Measurements from ENCODE around the gene ARID3A. TPM values are rescaled to one million over a fixed set of nuclear protein-coding genes. Genes with fewer than 3 reads are reported as not detected.

Gene ARID3A
- total RNA-seq, 3 donors from 2014 or later (not counting 1 experiment from before 2014, with no cell fraction given): 15.9 to 24.6 (median 24.2) TPM

- Mint-ChIP-seq H3K36me3 (no peaks in the 10 kb centered on the region), H3K4me1 (peaks cover 12 to 17% of the 10 kb centered on the region in 2 donors), H3K9me3 (no peaks in the 10 kb centered on the region), H3K4me3 (peak within 1 kb of the TSS; percentile 86), H3K27ac (peak within 1 kb of the TSS; percentile 64 to 83), H3K27me3 (ENCODE audit: low read depth in 2 of 2) (peaks cover 0 to 8% of the 10 kb centered on the region in 2 donors)
- under 1% methylated on average over 76 of the region's 76 CpGs for WGBS (ENCODE audit: insufficient coverage)
- H3K4me1 ChIP-seq (ENCODE audit: control insufficient read depth, insufficient read depth, low read length): peaks cover 54% of the 10 kb centered on the region
- H3K9me3 ChIP-seq (ENCODE audit: control insufficient read depth, insufficient read depth, low read length): no peaks in the 10 kb centered on the region
- H3K27ac ChIP-seq (ENCODE audit: low read length): peak within 1 kb of the TSS; percentile 98
- peak; percentile 83 to 90 for DNase-seq
- ATAC-seq: peak; percentile 75 to 88 (median 85)
- peaks cover 13% of the 10 kb centered on the region for H3K27me3 ChIP-seq (ENCODE audit: control insufficient read depth, insufficient read depth, low read length)
- TF ChIP-seq CTCF (IDR thresholded peaks at IDR 0.05): no peak
- H3K36me3 ChIP-seq (ENCODE audit: control insufficient read depth, insufficient read depth, low read length): no peaks in the 10 kb centered on the region
- H3K4me3 ChIP-seq (ENCODE audit: low read length): peak within 1 kb of the TSS; percentile 92
- intact Hi-C loops (cut with micrococcal nuclease): no loop called here
These were observed 12.6 kb upstream of the ARID3A start, which contains the start of gene R3HDM4 for GRCh38 chr19:913080-913748. R3HDM4 (minus strand) TSS chr19:913219; CDS start chr19:913157, 62 bp downstream.

- H3K27me3 ChIP-seq (ENCODE audit: control insufficient read depth, insufficient read depth, low read length): peaks cover 21% of the 10 kb centered on the region
- peaks cover 50% of the 10 kb centered on the region for H3K4me1 ChIP-seq (ENCODE audit: control insufficient read depth, insufficient read depth, low read length)
- H3K36me3 Mint-ChIP-seq: no peaks in the 10 kb centered on the region
- WGBS (ENCODE audit: insufficient coverage): 15% methylated on average over 33 of the region's 35 CpGs
- no peak for ATAC-seq
- no peak overlapping the region for H3K27ac ChIP-seq (ENCODE audit: low read length)
- TF ChIP-seq CTCF (IDR thresholded peaks at IDR 0.05): no peak
- H3K4me3 ChIP-seq (ENCODE audit: low read length): no peak overlapping the region
- peaks cover 0 to 8% of the 10 kb centered on the region in 2 donors for H3K27me3 Mint-ChIP-seq (ENCODE audit: low read depth in 2 of 2)
- H3K36me3 ChIP-seq (ENCODE audit: control insufficient read depth, insufficient read depth, low read length): no peaks in the 10 kb centered on the region
- no peak overlapping the region for H3K4me3 Mint-ChIP-seq
- no peaks in the 10 kb centered on the region for H3K9me3 ChIP-seq (ENCODE audit: control insufficient read depth, insufficient read depth, low read length)
- intact Hi-C loops (cut with micrococcal nuclease): no loop called here
- DNase-seq: no peak
- no peak overlapping the region for H3K27ac Mint-ChIP-seq
- H3K4me1 Mint-ChIP-seq: peaks cover 7 to 11% of the 10 kb centered on the region in 2 donors
- H3K9me3 Mint-ChIP-seq: no peaks in the 10 kb centered on the region
These were observed 9.1 kb upstream of the ARID3A start for GRCh38 chr19:916645-917322.

- ATAC-seq: peak in 2 of 3 donors; percentile 4 to 35
- H3K36me3 Mint-ChIP-seq: no peaks in the 10 kb centered on the region
These were observed 8.3 kb upstream of the ARID3A start, which contains the start of gene KISS1R for GRCh38 chr19:917323-918151. KISS1R (plus strand) TSS chr19:917333; CDS start chr19:917503, 170 bp downstream.

More at GRCh38 chr19:917323-918151, 8.3 kb upstream of the ARID3A start, which contains the start of gene KISS1R:
- Histone ChIP-seq H3K9me3 (ENCODE audit: control insufficient read depth, insufficient read depth, low read length) (no peaks in the 10 kb centered on the region), H3K4me1 (ENCODE audit: control insufficient read depth, insufficient read depth, low read length) (peaks cover 51% of the 10 kb centered on the region), H3K36me3 (ENCODE audit: control insufficient read depth, insufficient read depth, low read length) (no peaks in the 10 kb centered on the region), H3K4me3 (ENCODE audit: low read length) (no peak within 1 kb of the TSS), H3K27ac (ENCODE audit: low read length) (no peak within 1 kb of the TSS), H3K27me3 (ENCODE audit: control insufficient read depth, insufficient read depth, low read length) (peaks cover 21% of the 10 kb centered on the region)
- 1% methylated on average over 87 of the region's 87 CpGs for WGBS (ENCODE audit: insufficient coverage)
- peak; percentile 40 to 69 for DNase-seq
- Mint-ChIP-seq H3K9me3 (no peaks in the 10 kb centered on the region), H3K4me1 (peaks cover 10 to 14% of the 10 kb centered on the region in 2 donors), H3K27ac (no peak within 1 kb of the TSS), H3K27me3 (ENCODE audit: low read depth in 2 of 2) (peaks cover 0 to 8% of the 10 kb centered on the region in 2 donors), H3K4me3 (peak within 1 kb of the TSS; percentile 76)
- TF ChIP-seq CTCF (IDR thresholded peaks at IDR 0.05): peak; percentile 34
- intact Hi-C loops (cut with micrococcal nuclease): no loop called here
